Natural killer cell treated with Interleukin-12 subunit alpha and Interleukin-12 subunit beta and Interleukin-15 and Interleukin-18, amount 100 ng/mL, for 72 hours (primary cell): ENCODE measurements around the gene GPRC5C. TPM values are rescaled to one million over a fixed set of nuclear protein-coding genes. Genes with fewer than 3 reads are reported as not detected.

Experiments
- ATAC-seq, 2 donors: fragments of 150-1000 bp; cut with Tn5 transposase in 1 of 2; sonication (Bioruptor Pico), chemical (Tn5 transposase) in 1 of 2; 2 replicates each; pipeline ENCODE4 v1.10.0; 2021
- DNase-seq: peaks from one replicate; pipeline ENCODE4 v3.0.0; 2022; ENCODE audit warnings: low spot score
- H3K27ac Mint-ChIP-seq, 2 donors: 1 replicate in 1 of 2; 2 replicates in 1 of 2; pipeline ENCODE4 v1.8.0; 2022; ENCODE audit warnings: mixed read lengths in 2 of 2, mild to moderate bottlenecking in 1 of 2, moderate library complexity in 1 of 2
- H3K27me3 Mint-ChIP-seq, 2 donors: 1 replicate in 1 of 2; 2 replicates in 1 of 2; pipeline ENCODE4 v1.8.0; 2022; ENCODE audit warnings: mixed read lengths in 2 of 2
- H3K36me3 Mint-ChIP-seq: one replicate; pipeline ENCODE4 v1.8.0; 2022; ENCODE audit warnings: mixed read lengths
- H3K4me1 Mint-ChIP-seq, 2 donors: 1 replicate in 1 of 2; 2 replicates in 1 of 2; pipeline ENCODE4 v1.8.0; 2022; ENCODE audit warnings: low read depth in 2 of 2, mixed read lengths in 2 of 2, mild to moderate bottlenecking in 1 of 2
- H3K4me3 Mint-ChIP-seq: one replicate; pipeline ENCODE4 v1.8.0; 2022; ENCODE audit warnings: mixed read lengths
- H3K9me3 Mint-ChIP-seq: 2 replicates; pipeline ENCODE4 v1.8.0; 2022; ENCODE audit warnings: mixed read lengths
- total RNA-seq, 2 donors: library from RNA; stranded (reverse); gene quantifications; one replicate each; pipeline ENCODE4 v1.2.3, GENCODE V29; 2022

The GPRC5C gene
- total RNA-seq, 2 donors from 2014 or later, result 0.25 TPM; not detected in 1

DNA sequence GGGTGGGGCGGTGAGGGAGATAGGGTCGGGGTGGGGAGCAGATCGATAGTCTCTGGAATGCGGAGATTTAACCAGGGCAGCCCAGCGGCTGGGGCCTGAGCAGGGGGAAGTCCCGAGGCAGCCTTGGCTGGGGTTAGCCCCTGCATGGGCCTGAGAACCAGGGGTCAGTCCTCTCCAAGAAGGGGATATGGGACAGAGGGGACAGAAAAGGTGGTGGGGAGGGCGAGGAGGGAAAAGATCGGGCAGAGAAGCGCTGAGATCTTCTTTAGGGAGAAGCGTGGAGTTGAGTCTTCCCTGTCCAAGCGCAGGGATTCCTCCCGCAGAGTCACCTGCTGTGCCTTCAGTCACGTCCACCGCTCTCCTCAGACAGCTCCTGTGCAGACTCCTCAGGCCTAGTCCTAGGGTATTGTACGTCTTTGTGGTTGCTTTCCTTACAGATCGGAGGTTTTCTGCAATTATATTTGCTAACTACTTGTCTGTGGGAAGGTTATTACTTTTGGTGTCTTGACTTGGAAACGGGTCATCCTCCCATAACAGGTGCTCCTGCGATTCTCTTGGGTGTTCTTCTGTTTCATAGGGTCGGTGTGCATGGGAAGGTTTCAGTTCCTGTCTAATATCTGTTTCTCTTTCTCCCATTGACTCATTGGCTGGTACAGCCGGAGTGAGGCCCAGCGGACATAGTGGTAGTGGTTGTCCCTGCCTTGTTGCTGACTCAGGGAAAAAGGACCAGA lies 35.5 kb downstream of the GPRC5C start:
- Mint-ChIP-seq H3K36me3 (peaks cover 7% of the 10 kb centered on the region), H3K27ac (no peak overlapping the region), H3K9me3 (no peaks in the 10 kb centered on the region), H3K27me3 (no peaks in the 10 kb centered on the region), H3K4me3 (no peak overlapping the region), H3K4me1 (peaks cover 30 to 39% of the 10 kb centered on the region in 2 donors)
- ATAC-seq, result peak; percentile 51 to 78
- peak; percentile 76 for DNase-seq

DNA sequence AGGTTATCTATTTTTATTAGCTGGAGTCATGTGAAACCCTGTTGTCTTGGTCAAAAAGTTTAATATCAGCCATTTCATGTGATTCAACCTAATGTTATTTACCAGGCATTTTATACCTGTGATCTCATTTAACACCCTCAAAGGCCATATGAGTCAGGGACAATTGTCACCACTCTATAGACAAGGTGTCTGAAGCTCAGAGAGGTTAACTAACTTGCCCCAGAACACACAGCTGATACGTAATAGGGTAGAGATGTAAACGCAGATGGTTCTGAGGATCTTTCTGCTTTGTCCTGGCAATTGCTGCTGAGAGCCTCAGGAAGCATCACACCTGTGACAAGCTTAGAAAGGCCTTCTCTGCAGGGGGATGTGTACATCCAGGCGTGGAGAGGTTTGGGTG lies 39.5 kb downstream of the GPRC5C start:
- Mint-ChIP-seq H3K4me3 (peak overlapping the region; percentile 65), H3K27me3 (no peaks in the 10 kb centered on the region), H3K27ac (peak overlapping the region; percentile 84 to 97), H3K36me3 (peaks cover 14% of the 10 kb centered on the region), H3K9me3 (no peaks in the 10 kb centered on the region), H3K4me1 (peaks cover 61 to 63% of the 10 kb centered on the region in 2 donors)
- DNase-seq (no peak), ATAC-seq (no peak)

DNA sequence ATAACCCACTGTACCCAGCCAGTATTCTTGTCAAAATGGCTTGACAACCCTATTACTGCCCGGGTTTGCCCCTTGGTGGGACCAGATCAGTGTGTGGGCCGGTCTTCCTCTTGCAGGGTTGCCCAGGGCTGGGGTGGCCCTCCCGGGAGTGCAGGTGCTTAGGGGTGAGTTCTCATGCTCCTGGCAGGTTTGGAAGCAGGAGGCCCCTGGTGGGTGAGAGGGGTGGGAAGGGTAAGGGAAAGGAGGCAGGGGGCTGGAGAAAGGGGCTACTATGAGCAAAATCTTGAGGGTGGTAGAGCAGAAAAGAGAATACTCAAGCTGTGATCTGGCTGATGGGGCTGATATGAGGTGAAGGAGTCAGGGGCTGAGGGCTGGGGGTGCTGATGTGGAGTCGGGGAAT lies 41.0 kb downstream of the GPRC5C start:
- H3K36me3 Mint-ChIP-seq, result peaks cover 14% of the 10 kb centered on the region
- H3K9me3 Mint-ChIP-seq, result no peaks in the 10 kb centered on the region
- peaks cover 70% of the 10 kb centered on the region in 2 donors for H3K4me1 Mint-ChIP-seq
- no peak for DNase-seq
- peak overlapping the region; percentile 84 to 97 for H3K27ac Mint-ChIP-seq
- no peaks in the 10 kb centered on the region for H3K27me3 Mint-ChIP-seq
- no peak for ATAC-seq
- peak overlapping the region; percentile 72 for H3K4me3 Mint-ChIP-seq

DNA sequence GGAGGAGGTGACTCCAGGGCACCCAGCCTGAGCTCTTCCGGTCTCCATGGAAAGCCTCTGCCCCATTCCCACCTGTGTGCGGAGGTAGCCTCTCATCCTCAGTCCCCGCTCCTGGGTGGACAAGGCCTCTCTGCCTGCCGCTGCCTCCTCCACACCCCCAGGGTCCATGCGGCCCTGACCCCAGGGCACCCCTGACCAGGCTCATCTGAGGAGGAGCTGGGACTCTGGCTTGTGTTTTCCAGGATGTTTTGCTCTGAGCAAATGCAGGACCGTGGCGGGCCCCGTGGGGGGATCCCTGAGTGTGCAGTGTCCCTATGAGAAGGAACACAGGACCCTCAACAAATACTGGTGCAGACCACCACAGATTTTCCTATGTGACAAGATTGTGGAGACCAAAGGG lies 41.4 kb downstream of the GPRC5C start:
- H3K27ac Mint-ChIP-seq, result peak overlapping the region; percentile 84 to 97
- H3K27me3 Mint-ChIP-seq, result no peaks in the 10 kb centered on the region
- peak overlapping the region; percentile 72 for H3K4me3 Mint-ChIP-seq
- H3K36me3 Mint-ChIP-seq, result peaks cover 14% of the 10 kb centered on the region
- DNase-seq, result no peak
- ATAC-seq, result no peak
- H3K4me1 Mint-ChIP-seq, result peaks cover 74 to 75% of the 10 kb centered on the region in 2 donors
- H3K9me3 Mint-ChIP-seq, result no peaks in the 10 kb centered on the region

DNA sequence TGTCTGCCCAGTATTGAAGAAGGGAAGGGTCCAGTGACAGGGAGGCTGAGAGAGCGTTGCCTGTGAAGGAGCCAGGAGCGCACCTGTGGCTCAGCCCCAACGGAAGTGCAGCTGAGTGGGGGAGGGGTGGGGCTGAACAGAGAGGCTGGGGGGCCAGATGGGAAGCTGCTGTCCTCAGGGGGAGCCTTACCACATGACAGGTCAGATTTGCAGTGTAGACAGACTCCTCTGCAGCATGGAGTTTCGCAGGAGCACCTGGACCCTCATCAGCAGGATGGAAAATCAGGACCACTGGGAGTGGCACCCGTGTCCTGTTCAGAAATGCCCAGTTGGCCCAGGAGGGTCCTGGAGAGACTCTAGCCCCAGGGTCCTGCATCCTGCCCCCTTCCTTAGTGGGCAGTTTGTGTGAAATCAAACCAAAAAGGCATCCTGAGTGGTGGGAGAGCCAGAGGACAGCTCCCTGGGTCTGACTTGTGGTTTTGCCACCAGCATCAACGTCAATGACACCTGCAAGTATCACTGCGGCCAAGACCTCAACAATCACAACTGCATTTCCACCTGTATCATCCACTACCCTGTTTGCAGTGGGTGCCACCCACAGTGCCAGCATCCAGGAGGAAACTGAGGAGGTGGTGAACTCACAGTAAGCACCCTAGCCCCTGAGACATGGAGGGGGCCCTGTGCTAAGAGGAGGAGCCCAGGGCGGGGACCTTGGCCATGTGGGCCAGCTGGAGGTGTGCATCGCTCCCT lies 42.3 kb downstream of the GPRC5C start:
- Mint-ChIP-seq H3K27ac (peak overlapping the region; percentile 84 to 97), H3K36me3 (peaks cover 14% of the 10 kb centered on the region), H3K9me3 (no peaks in the 10 kb centered on the region), H3K27me3 (no peaks in the 10 kb centered on the region), H3K4me3 (peak overlapping the region; percentile 72), H3K4me1 (peaks cover 83 to 84% of the 10 kb centered on the region in 2 donors)
- ATAC-seq (peak in 1 of 2 donors; percentile 37), DNase-seq (no peak)

DNA sequence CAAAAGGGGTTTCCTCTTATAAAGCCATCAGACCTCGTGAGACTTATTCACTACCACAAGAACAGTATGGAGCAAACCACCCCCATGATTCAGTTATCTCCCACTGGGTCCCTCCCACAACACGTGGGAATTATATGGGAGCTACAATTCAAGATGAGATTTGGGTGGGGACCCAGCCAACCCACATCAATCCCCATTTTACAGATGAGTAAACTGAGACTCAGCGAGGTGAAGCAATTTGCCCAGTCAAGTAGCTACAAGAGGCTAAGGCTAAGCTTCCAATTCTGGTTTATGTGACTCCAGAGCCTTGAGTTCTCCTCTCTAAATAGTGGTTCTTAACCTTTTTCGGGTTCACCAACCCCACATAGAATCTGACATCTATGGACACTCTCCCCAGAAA lies 43.3 kb downstream of the GPRC5C start:
- Mint-ChIP-seq H3K9me3 (no peaks in the 10 kb centered on the region), H3K4me3 (peak overlapping the region; percentile 72), H3K27me3 (no peaks in the 10 kb centered on the region), H3K4me1 (peaks cover 86% of the 10 kb centered on the region in 2 donors), H3K27ac (peak overlapping the region; percentile 84 to 97), H3K36me3 (peaks cover 14% of the 10 kb centered on the region)
- no peak for DNase-seq
- no peak for ATAC-seq

DNA sequence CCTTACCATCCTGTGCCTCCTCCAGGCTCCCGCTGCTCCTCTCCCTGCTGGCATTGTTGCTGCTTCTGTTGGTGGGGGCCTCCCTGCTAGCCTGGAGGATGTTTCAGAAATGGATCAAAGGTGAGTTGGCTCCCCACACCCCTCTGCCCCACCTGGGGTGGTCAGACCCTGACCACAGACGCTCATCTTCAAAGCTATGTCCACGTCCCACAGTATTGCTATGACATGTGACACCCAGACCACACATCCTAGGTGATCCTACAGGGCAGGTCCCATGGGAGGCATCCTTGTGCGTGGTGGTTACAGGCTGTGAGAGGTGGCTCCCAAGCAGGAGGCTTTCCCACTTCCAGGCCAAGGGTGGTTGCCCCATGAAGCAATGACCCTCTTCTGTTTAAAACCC lies 45.5 kb downstream of the GPRC5C start:
- Mint-ChIP-seq H3K27ac (peak overlapping the region; percentile 95 to 96), H3K4me3 (peak overlapping the region; percentile 78), H3K36me3 (peaks cover 6% of the 10 kb centered on the region), H3K9me3 (no peaks in the 10 kb centered on the region), H3K27me3 (no peaks in the 10 kb centered on the region), H3K4me1 (peaks cover 81 to 89% of the 10 kb centered on the region in 2 donors)
- no peak for DNase-seq
- ATAC-seq, result no peak

DNA sequence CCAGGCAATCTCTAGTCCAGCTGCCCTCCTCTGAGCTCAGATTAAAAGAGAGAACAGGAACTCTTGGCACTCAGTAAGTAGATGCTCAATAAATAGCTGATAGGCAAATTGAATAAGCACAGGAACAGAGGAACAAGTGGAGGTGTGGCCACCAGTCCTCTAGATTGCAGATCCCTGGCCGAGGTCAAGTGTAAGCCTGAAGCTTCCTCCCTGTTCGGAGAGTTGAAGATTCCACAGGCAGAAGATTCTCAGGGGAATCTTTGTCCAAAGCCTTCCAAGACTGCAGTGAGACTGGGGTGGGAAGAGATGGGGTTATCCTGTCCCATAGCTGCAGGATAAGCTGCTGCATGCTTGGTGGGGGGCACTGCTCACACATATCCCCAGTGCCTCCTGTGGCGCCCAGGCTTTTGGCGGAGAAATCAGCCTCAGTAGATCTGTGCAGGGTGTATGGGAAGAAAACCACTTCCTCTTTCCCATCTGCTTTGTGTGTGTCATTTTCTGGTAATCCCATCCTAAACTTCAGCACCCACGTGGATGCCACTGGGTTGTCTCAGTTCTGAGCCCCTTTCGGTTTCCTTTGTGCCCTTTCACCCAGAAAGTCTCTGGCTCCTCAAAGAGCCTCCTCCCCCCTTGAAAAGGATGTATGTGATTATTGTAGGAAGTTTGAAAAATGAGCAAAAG lies 46.7 kb downstream of the GPRC5C start:
- DNase-seq, result peak; percentile 78
- Mint-ChIP-seq H3K9me3 (no peaks in the 10 kb centered on the region), H3K4me3 (peak overlapping the region; percentile 78), H3K27me3 (no peaks in the 10 kb centered on the region), H3K4me1 (peaks cover 81 to 84% of the 10 kb centered on the region in 2 donors), H3K36me3 (peaks cover 6% of the 10 kb centered on the region), H3K27ac (peak overlapping the region; percentile 95 to 96)
- peak; percentile 82 to 84 for ATAC-seq

DNA sequence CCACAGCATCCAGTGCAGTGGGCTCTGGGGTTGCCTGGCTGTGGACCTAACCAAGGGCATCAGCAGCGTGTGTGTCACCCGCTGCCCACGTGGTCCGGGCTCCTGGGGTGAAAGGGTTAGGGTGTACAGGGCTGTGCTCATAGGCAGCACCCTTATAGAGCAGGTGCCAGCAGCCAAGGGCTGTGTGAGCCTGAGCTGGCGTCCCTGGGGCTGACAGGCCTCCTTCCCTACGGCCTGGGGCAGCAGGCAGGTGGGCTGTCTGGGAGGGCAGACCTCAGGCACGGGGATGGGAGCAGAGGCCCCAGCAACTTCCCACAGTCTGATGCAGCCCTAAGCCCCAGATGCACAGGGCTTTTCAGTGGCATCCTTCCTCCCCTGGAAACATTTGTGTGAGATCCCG lies 48.4 kb downstream of the GPRC5C start:
- Mint-ChIP-seq H3K4me3 (peak overlapping the region; percentile 78), H3K27ac (peak overlapping the region; percentile 95 to 96), H3K4me1 (peaks cover 63 to 68% of the 10 kb centered on the region in 2 donors), H3K27me3 (no peaks in the 10 kb centered on the region), H3K36me3 (no peaks in the 10 kb centered on the region), H3K9me3 (no peaks in the 10 kb centered on the region)
- no peak for ATAC-seq
- no peak for DNase-seq

DNA sequence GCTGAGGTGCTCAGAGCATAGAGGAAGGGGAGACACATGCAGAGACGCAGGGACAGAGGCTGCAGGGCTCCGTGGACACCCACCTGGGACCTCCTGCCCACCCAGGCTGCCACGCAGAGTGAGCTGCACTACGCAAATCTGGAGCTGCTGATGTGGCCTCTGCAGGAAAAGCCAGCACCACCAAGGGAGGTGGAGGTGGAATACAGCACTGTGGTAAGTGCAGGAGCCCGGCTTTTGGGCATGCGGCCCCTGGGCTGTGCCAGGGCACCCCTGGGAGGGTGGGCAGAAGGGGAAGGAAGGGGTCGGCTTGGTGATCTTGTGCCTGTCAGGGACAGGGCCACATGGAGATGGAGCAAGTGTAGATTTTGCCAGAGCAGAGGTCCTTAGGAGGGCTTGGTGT lies 49.7 kb downstream of the GPRC5C start:
- H3K9me3 Mint-ChIP-seq, result no peaks in the 10 kb centered on the region
- ATAC-seq (no peak), DNase-seq (no peak)
- H3K27me3 Mint-ChIP-seq, result no peaks in the 10 kb centered on the region
- no peaks in the 10 kb centered on the region for H3K36me3 Mint-ChIP-seq
- H3K27ac Mint-ChIP-seq, result peak overlapping the region; percentile 95 to 96
- H3K4me3 Mint-ChIP-seq, result no peak overlapping the region
- peaks cover 54 to 61% of the 10 kb centered on the region in 2 donors for H3K4me1 Mint-ChIP-seq

DNA sequence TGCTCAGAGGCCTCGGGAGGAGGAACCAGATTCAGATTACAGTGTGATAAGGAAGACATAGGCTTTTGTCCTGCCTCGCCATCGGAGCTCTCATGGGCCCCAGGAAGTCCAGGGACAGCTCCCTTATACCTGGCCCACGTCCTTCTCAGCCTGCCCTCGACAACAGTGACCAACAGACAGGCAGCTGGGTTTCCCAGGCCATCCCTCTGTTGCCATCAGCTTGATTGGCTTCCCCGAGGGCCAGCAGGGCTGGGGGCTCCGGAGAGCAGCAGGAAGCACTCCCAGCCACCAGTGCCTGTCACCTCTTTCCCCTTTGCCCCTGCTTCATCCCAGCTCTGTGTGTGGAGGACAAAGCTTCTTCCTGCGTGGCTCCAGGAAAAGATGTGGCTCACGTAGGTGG lies 52.2 kb downstream of the GPRC5C start:
- no peak overlapping the region for H3K4me3 Mint-ChIP-seq
- no peaks in the 10 kb centered on the region for H3K27me3 Mint-ChIP-seq
- H3K9me3 Mint-ChIP-seq, result peaks cover 1% of the 10 kb centered on the region
- DNase-seq (no peak), ATAC-seq (no peak)
- H3K27ac Mint-ChIP-seq, result peak overlapping the region; percentile 61 to 95
- peaks cover 8% of the 10 kb centered on the region for H3K36me3 Mint-ChIP-seq
- peaks cover 43 to 45% of the 10 kb centered on the region in 2 donors for H3K4me1 Mint-ChIP-seq

DNA sequence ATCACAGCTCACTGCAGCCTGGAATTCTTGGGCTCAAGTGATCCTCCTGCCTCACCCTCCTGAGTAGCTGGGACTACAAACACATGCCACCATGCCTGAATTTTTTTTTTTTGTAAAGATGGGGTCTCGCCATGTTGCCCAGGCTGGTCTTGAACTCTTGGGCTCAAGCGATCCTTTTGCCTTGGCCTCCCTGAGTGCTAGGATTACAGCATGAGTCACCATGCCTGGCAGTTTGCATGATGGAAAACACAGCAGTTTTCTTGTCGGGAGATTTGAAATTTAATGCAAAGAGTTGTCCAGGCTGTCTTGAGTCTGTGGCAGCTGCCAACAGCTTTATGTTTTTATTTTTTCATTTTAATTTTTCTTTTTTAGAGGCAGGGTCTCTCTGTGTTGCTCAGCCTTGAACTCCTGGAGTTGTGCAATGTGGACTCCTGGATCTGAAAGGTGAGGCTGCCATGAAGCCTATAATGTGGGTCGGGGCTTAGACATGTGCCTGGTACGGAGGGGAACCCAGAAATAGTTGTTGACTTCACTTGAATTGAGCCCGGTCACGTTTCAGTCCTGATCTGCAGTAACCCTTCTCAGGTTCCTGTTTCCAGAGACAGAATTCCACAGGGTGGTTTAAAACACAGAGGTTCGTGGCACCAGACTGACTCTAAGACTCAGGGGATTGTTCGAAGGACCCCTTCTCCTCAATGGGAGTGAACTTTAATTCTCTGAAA lies 53.3 kb downstream of the GPRC5C start:
- H3K36me3 Mint-ChIP-seq, result peaks cover 14% of the 10 kb centered on the region
- ATAC-seq, result no peak
- peaks cover 43 to 44% of the 10 kb centered on the region in 2 donors for H3K4me1 Mint-ChIP-seq
- H3K27me3 Mint-ChIP-seq, result no peaks in the 10 kb centered on the region
- peaks cover 5% of the 10 kb centered on the region for H3K9me3 Mint-ChIP-seq
- peak overlapping the region; percentile 61 to 95 for H3K27ac Mint-ChIP-seq
- H3K4me3 Mint-ChIP-seq, result no peak overlapping the region
- no peak for DNase-seq

DNA sequence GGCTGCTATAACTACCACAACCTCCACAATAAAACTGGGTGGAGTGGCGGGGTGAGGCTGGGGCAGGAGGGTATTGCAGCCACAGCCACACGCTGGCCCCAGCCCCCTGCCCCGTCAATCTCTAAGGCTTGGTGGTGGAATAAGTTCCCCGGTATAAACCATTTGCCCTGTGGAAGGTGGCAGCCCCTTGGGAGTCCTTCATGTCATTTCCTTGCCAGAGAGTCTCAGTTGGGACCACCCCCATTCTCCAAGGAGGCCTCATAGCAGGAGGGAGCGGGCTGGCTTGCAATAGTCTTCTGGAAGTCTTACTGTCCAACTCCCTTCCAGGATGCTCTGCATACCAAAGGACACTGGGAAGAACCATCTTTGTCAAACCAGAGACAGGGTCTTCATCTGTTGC lies 54.0 kb downstream of the GPRC5C start:
- Mint-ChIP-seq H3K27ac (peak overlapping the region in 1 of 2 donors; percentile 77), H3K36me3 (peaks cover 14% of the 10 kb centered on the region)

More for the DNA sequence above, 54.0 kb downstream of the GPRC5C start:
- no peak for DNase-seq
- H3K9me3 Mint-ChIP-seq, result peaks cover 5% of the 10 kb centered on the region
- H3K4me3 Mint-ChIP-seq, result no peak overlapping the region
- no peaks in the 10 kb centered on the region for H3K27me3 Mint-ChIP-seq
- H3K4me1 Mint-ChIP-seq, result peaks cover 36 to 42% of the 10 kb centered on the region in 2 donors
- no peak for ATAC-seq
